Urinary bladder (tissue), 4 donors: Measurements from ENCODE around the gene PLK3. TPM values are rescaled to one million over a fixed set of nuclear protein-coding genes. Genes with fewer than 3 reads are reported as not detected.
"Not testable (repeated sequence)": the region's sequence is repeated elsewhere in the genome, so short reads cannot be mapped to it uniquely, and the experiment has no call there.

Source experiments
- DNase-seq: peaks from one replicate; pipeline ENCODE4 v3.0.0-alpha.2; 2015; ENCODE audit errors: extremely low spot score
- H3K27ac ChIP-seq: one replicate; pipeline ENCODE4 v1.5.1; 2013; ENCODE audit warnings: low read depth, mild to moderate bottlenecking, moderate library complexity
- H3K36me3 ChIP-seq: one replicate; pipeline ENCODE4 v1.6.1; 2013; ENCODE audit warnings: mild to moderate bottlenecking, moderate library complexity; ENCODE audit not compliant: insufficient read depth
- H3K4me1 ChIP-seq: one replicate; pipeline ENCODE4 v1.6.1; 2013; ENCODE audit warnings: mild to moderate bottlenecking, moderate library complexity; ENCODE audit not compliant: insufficient read depth
- H3K4me3 ChIP-seq: one replicate; pipeline ENCODE4 v1.5.1; 2013; ENCODE audit warnings: low read depth, low read length
- WGBS: extraction: QIAGEN DNeasy Blood & Tissue Kit; methylation state at CpG from one replicate; pipeline ENCODE4 v1.1.7; 2013; 5-methylcytosine and 5-hydroxymethylcytosine counted together
- polyA plus RNA-seq: library from polyadenylated mRNA; stranded (reverse); fragments of 200-250 nt; gene quantifications from one replicate; pipeline ENCODE4 v1.2.3, GENCODE V29; 2013
- total RNA-seq: library from RNA; depleted of rRNA; stranded (reverse); fragments of >200 nt; gene quantifications from one replicate; pipeline ENCODE4 v1.2.3, GENCODE V29; 2014
- donor health status: healthy with polysubstance abuse.
- donor health status: healthy.

Gene PLK3
- total RNA-seq, result 4.7 TPM
- polyA plus RNA-seq, result 16.0 TPM

- Histone ChIP-seq H3K27ac (peak within 1 kb of the TSS; percentile 83), H3K4me1 (no peaks in the 10 kb centered on the region), H3K4me3 (peak within 1 kb of the TSS; percentile 77), H3K36me3 (no peaks in the 10 kb centered on the region)
- under 1% methylated on average over 79 of the region's 79 CpGs for WGBS
- DNase-seq, result peak; percentile 93
Observed at GRCh38 chr1:44799770-44800584, at the start of gene PLK3. TSS of gene PLK3 (plus strand) at chr1:44800377. CDS start at chr1:44800464, 87 bp downstream.

- Histone ChIP-seq H3K27ac (no peak overlapping the region), H3K4me1 (no peaks in the 10 kb centered on the region), H3K4me3 (no peak overlapping the region), H3K36me3 (no peaks in the 10 kb centered on the region)
- WGBS, result 96% methylated on average over 2 of the region's 2 CpGs
- no peak for DNase-seq
Observed at GRCh38 chr1:44757420-44757819, 42.8 kb upstream of the PLK3 start.

GRCh38 chr1:44759077-44759476 lies 41.1 kb upstream of the PLK3 start:
- no peak for DNase-seq
- whole genome bisulfite sequencing, result 90% methylated on average over 11 of the region's 11 CpGs
- no peak overlapping the region for H3K27ac ChIP-seq

GRCh38 chr1:44760876-44761275 lies 39.3 kb upstream of the PLK3 start:
- no peak for DNase-seq
- 93% methylated on average over 3 of the region's 3 CpGs for WGBS
- H3K4me1 ChIP-seq, result no peaks in the 10 kb centered on the region

More at GRCh38 chr1:44759077-44759476, 41.1 kb upstream of the PLK3 start:
- Histone ChIP-seq H3K36me3 (no peaks in the 10 kb centered on the region), H3K4me1 (no peaks in the 10 kb centered on the region), H3K4me3 (no peak overlapping the region)

GRCh38 chr1:44766421-44766820 lies 33.8 kb upstream of the PLK3 start:
- not testable (repeated sequence) for DNase-seq, H3K36me3 ChIP-seq, H3K27ac ChIP-seq, H3K4me3 ChIP-seq, H3K4me1 ChIP-seq
- WGBS, result 96% methylated on average over 6 of the region's 6 CpGs

More at GRCh38 chr1:44760876-44761275, 39.3 kb upstream of the PLK3 start:
- no peak overlapping the region for H3K4me3 ChIP-seq
- H3K27ac ChIP-seq, result no peak overlapping the region
- H3K36me3 ChIP-seq, result no peaks in the 10 kb centered on the region

GRCh38 chr1:44775078-44775929 lies 24.9 kb upstream of the PLK3 start, which contains the start of gene RPS8:
TSS of gene RPS8 (plus strand) at chr1:44775540. CDS start at chr1:44775597, 57 bp downstream.
- peak; percentile 90 for DNase-seq
- H3K36me3 ChIP-seq, result no peaks in the 10 kb centered on the region
- no peaks in the 10 kb centered on the region for H3K4me1 ChIP-seq
- peak within 1 kb of the TSS; percentile 99 for H3K27ac ChIP-seq
- H3K4me3 ChIP-seq, result peak within 1 kb of the TSS; percentile 79
- WGBS, result under 1% methylated on average over 65 of the region's 65 CpGs

GRCh38 chr1:44775930-44776729 lies 24.0 kb upstream of the PLK3 start:
- DNase-seq, result no peak
- WGBS, result 6% methylated on average over 36 of the region's 36 CpGs
- Histone ChIP-seq H3K4me1 (no peaks in the 10 kb centered on the region), H3K36me3 (no peaks in the 10 kb centered on the region), H3K4me3 (peak overlapping the region; percentile 79), H3K27ac (peak overlapping the region; percentile 87)

- DNase-seq, result no peak
- Histone ChIP-seq H3K27ac (peak overlapping the region; percentile 87), H3K4me3 (peak overlapping the region; percentile 79), H3K4me1 (no peaks in the 10 kb centered on the region), H3K36me3 (no peaks in the 10 kb centered on the region)
- WGBS, result 51% methylated on average over 12 of the region's 12 CpGs
Observed at GRCh38 chr1:44776730-44777068, 23.5 kb upstream of the PLK3 start.

GRCh38 chr1:44777547-44777946 lies 22.6 kb upstream of the PLK3 start:
- WGBS, result 81% methylated on average over 14 of the region's 14 CpGs
- DNase-seq, result no peak
- no peak overlapping the region for H3K4me3 ChIP-seq
- H3K27ac ChIP-seq, result no peak overlapping the region
- H3K4me1 ChIP-seq, result no peaks in the 10 kb centered on the region
- H3K36me3 ChIP-seq, result no peaks in the 10 kb centered on the region

- WGBS, result 78% methylated on average over 13 of the region's 13 CpGs
- H3K36me3 ChIP-seq, result no peaks in the 10 kb centered on the region
- no peaks in the 10 kb centered on the region for H3K4me1 ChIP-seq
- no peak overlapping the region for H3K27ac ChIP-seq
- no peak overlapping the region for H3K4me3 ChIP-seq
- DNase-seq, result no peak
Observed at GRCh38 chr1:44777969-44778635, 22.1 kb upstream of the PLK3 start.

- Histone ChIP-seq H3K27ac (no peak overlapping the region), H3K36me3 (no peaks in the 10 kb centered on the region), H3K4me1 (no peaks in the 10 kb centered on the region), H3K4me3 (no peak overlapping the region)
- WGBS, result 94% methylated on average over 6 of the region's 6 CpGs
- DNase-seq, result no peak
Observed at GRCh38 chr1:44778705-44779576, 21.2 kb upstream of the PLK3 start.

- DNase-seq, result no peak
- Histone ChIP-seq H3K4me3 (no peak overlapping the region), H3K36me3 (no peaks in the 10 kb centered on the region), H3K27ac (no peak overlapping the region), H3K4me1 (no peaks in the 10 kb centered on the region)
- WGBS, result 93% methylated on average over 14 of the region's 14 CpGs
Observed at GRCh38 chr1:44780583-44781121, 19.5 kb upstream of the PLK3 start.
